HG02840 (cell line): Measurements from ENCODE around the gene NPC2.
"Not testable (repeated sequence)": the region's sequence is repeated elsewhere in the genome, so short reads cannot be mapped to it uniquely, and the experiment has no call there.

Experiments
- ATAC-seq: cut with Tn5 transposase; IDR thresholded peaks from one replicate; pipeline ENCODE4 v1.9.1; 2021; ENCODE audit warnings: mild to moderate bottlenecking, moderate library complexity, moderate number of reproducible peaks; ENCODE audit not compliant: unreplicated experiment, low FRiP score

The NPC2 gene

DNA sequence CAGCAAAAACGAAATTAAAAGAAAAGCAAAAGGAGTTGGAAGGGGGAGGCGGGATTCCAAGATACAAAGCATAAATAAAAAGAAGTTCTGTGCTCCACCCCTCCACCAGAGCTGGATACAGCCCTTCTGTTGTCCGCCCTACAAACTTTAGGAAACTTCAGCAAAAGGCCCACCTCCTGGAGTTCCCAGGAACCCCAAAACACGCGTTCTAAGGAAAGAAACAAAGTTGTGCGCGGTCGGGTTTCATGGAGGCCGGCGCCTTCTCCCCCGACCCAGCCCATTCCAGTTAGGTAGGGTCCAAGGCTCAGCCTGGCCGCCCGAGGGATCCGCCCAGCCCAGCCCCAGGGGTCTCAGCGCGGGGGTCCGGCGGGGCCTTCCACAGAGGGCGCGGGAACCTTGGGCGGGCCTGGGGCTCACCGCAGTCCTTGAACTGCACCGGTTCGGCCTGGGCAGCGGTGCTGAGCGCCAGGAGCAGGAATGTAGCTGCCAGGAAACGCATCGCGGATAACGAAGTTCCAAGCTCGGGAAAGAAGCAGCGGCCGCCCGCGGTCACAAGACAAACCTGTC lies at the start of gene NPC2:
Gene NPC2, minus strand, starts transcription at position 530 of the 567 bp plus-strand sequence. Its CDS starts 31 bp downstream, at position 499.
- ATAC-seq: peak; percentile 24

DNA sequence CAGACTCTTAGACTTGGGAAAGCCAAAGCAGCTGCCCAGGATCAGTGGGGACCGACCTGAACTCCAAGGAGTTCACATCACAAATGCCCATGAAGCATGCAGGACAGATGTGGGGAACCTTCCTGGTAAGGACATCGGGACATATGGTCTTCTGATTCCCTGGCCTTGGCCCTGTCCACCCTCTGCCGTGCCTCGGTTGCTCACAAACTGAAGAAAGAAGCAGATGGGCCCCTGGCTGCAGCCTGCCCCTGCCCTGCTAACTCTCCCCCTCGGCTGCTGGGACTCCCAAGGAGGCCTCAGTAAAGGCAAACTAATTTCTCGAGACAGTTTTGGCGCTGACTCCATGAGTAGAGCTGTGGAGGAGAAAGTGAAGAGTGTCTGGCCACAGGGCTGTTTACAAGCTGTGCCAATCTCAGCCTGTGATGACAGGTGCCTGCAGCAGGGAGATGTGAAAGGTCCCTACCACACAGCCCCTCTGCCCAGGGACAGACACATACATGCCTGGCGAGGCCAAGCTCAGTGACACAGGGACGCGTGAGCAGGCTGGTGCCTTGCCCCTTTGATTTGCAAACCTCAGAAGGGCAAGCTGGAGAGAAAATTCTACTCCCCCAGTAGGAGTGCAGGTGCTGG lies 49.1 kb upstream of the NPC2 start:
- no peak for ATAC-seq

DNA sequence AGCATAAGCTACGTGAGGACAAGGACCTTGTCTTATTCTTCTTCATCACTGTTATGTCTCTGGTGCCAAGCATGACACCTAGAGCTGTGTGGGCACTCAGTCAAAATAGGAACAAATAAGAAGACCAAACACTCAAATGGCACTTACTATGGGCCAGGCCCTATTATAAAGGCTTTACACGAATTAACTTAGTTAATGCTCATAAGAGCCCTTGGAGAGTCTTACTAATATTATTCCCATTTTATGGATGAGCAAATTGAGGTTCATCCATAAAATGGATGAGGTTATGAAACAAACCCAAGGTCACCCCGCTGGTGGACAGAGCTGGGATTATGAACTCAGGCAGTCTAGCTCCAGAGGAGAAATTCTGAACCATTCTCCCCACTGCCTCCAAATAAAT lies 48.1 kb upstream of the NPC2 start:
- no peak for ATAC-seq

DNA sequence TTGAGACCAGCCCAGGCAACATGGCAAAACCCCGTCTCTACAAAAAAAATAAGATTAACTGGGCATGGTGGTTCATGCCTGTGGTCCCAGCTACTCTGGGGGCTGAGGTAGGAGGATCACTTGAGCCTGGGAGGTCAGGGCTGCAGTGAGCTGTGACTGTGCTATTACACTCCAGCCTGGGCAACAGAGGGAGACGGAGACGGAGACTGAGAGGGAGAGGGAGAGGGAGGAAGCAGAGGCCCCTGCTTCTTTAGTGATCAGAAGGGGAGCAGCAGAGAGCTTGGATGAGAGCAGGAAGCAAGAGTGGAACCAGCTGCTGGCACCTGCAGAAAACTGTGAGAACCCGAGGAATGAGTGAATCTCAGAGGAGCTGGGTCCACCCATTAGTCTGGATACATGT lies 46.4 kb upstream of the NPC2 start:
- no peak for ATAC-seq

DNA sequence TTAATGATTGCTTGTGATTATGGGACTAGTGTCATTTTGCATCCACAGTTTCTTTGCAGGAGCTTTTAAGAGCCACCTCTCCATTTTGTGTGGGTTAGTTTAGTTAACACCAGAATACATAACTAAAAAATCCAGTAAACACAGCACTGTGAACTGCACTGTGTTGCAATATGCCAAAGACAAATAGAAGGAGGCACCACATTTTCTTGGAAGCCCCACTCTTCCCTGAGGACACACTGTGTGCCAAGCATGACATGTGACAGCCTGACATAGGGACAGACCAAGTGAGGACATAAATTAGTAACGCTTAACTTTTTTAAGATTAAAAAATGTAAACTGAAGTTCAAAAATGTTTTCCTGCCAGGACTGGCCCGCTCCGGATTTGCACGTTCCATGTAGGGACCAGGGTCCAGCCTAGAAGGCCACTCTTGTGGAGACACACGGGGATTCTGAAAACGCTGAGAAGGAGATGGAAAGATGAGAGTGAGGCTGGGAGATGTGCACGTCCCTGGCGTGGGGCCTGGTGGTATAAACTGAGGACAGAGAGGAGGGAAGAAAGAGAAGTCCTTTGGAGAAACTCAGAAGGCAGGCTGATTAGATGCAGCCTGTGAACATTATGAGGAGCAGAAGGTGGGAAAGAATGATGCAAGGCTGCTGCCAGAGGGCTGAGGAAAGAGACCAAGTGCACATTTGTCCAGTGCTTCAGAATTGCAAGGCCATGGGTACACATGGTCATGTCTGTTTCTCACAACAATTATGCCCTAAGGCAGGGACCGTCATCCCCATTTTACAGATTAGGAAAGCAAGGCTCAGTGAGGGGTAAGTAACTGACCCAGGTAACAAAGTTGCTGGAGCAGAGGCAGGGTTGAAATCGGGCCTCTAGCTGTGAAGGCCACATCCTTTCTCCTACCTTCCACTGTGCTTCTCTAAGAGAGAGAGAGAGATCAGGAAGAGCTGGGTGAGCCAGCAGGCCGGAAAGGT lies 45.6 kb upstream of the NPC2 start:
- no peak for ATAC-seq

DNA sequence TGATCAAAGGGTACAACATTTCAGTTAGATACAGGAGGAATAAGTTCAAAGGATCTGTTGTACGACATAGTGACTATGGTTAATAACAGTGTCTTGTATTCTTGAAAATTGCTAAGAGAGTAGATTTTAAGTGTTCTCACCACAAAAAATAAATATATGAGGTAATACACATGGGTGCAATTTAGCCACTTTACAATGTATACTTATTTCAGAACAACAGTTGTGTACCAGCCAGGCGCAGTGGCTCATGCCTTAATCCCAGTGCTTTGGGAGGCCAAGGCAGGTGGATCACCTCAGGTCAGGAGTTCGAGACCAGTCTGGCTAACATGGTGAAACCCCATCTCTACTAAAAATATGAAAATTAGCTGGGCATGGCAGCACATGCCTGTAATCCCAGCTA lies 43.2 kb upstream of the NPC2 start:
- not testable (repeated sequence) for ATAC-seq

DNA sequence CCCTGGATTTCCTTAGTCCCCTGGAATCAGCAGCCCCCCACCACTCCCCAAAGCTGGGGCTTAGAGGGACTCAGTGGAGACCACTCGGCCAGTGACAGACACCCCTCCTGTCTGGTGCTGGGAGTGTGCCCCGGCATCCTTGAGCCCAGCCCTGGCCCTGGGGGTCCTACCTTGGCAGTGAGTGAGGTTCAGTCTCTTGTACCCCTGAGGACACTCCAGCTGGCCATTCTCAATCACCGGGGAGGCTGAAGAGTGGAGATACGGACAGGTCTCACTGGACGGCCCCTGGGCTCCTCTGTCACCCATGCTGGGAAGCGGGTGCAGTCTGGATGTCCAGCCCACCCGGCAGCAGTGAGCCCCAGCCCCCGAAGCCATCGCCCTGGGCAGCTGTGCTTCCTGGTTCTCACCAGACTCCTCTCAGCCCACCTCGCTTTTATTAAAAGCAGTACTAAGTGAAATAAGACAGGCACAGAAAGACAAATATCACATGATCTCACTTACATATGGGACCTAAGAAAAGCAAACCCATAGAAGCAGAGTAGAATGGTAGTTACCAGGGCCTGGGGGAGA lies 42.7 kb upstream of the NPC2 start:
- ATAC-seq: no peak

DNA sequence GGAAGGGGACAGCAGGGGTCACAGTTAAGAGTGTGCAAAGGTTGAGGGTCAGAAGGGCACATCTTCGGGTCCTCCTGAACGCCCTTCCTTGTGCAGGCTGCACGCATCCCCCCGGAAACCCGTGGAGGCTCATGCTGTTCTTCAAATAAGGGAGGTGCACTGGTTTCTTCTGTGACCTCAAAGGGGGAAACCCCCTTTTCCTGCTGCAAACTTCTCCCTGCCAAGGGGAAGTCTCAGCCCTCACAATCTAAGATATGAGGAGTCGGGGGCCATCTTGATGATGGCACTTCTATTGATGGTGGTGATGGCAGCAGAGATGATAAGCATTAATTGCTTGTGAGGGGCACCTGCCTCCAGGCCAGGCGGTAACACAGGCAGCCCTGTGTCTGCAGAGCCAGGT lies 40.5 kb upstream of the NPC2 start:
- ATAC-seq: no peak

DNA sequence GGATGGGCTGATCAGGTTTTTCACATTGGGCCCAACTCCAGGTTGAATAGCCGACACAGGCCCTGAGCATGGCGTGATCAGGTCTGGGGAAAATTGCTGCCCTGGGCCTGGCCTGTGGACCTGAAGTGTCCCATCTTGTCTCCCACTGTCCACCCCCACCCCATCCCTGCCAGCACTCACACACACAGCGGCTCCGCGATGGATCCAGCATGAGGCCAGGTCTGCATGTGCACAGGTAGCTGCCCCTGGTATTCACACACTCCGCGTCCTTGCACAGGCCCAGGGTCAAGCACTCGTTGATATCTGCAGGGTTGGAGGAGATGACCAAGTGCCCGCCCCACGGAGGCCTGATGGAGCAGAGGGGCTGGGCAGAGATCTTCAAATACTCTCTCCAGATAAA lies 39.1 kb upstream of the NPC2 start:
- ATAC-seq: no peak

DNA sequence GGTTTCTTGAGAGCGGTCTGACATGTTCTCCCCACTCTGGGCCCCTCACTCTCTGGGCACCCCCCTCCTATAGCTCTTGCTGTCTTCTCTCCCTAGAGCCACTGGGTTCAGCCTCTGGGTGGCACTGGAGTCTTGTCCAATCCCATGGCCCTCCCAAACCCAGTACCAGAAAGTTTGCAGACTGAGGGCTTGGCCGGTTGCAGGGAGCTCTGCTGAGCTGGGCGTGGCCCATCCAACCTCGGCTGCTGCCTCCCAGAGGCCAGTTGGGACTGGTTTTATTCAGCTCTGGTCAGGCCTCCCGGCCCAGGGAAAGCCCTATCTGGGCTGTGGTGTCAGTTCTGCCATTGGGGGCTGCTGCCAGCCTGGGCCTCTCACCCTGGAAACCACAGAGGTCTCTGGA lies 38.4 kb upstream of the NPC2 start:
- ATAC-seq: no peak

DNA sequence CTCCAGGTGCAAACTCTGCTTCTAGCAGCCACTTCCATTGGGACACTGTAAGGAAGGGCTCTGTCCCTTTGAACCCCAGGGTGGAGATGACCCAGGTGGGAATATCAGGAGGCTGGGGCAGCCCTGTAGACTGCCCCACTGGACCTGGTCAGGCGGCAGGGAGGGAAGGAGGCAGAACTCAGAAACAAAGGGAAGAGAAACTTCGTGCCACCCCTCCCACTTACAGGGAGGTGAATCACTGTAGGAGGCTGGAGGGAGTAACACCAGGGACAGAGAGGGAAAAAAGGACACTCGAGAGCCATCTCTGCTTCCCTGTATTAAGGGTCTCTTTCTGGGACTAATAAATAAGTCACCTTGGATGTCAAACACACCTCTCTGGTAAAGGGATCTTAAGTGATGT lies 37.9 kb upstream of the NPC2 start:
- ATAC-seq: no peak

DNA sequence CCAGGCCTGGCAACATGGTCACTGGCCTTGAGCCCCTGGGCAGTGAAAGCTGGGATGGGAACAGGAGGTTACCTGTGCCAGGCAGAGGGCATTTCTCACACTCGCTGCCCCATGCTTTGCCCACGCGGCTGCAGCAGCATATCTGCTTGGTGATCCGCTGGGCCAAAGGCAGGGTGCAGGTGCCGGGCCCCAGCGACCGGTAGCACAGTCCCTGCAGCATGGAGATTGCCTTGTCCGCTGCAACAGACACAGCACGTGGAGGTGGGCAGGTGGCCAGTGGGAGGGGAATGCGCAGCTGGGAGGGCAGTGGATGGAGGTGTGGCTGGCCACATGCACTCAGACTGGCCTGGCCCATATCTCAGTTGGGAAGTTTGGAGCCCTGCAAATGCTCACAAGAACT lies 35.8 kb upstream of the NPC2 start:
- no peak for ATAC-seq

DNA sequence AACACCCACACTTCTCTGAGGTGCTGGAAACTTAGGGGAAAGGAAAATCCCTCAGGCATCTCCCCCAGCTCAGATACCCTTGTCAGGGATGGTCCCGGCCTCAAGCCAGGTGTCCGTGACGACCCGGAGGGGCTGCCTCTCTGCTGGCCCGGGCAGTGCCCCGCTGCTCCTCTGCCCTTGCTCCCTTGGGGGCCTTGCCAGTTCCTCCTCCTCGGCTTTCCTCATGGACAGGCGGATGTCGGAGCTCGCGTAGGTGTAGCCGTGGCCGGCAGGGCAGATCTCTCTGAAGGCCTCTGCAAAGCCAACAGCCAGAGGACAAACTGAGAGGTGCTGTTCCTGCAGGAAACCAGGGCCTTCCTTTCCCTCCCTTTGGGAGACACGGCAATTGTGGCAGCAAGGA lies 35.3 kb upstream of the NPC2 start:
- no peak for ATAC-seq

DNA sequence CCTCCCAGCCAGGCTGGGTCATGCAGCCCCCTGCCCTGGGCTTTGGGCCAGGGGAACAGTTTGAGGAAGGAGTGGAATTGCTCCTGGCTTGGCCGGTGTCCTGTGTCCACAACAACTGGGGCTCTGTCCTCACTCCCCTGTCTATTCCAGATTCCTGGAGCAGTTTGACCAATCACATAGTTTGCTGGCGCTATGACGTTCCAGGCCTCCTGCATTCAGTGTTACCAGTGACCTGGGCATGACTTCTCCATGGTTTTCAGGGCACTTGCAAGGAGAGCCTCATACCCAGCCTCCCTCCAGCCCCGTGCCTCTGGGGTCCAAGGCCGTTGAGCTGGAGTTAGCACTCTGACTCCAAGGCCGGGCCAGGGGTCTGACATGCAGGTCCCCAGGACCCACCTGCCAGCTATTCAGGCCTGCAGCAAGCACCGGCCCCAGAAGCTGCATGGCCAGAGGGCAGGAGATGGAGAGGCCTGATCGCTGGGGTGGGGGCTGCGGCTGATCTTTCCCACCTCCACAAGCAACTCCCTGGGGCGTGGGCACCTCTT lies 34.7 kb upstream of the NPC2 start:
- no peak for ATAC-seq

DNA sequence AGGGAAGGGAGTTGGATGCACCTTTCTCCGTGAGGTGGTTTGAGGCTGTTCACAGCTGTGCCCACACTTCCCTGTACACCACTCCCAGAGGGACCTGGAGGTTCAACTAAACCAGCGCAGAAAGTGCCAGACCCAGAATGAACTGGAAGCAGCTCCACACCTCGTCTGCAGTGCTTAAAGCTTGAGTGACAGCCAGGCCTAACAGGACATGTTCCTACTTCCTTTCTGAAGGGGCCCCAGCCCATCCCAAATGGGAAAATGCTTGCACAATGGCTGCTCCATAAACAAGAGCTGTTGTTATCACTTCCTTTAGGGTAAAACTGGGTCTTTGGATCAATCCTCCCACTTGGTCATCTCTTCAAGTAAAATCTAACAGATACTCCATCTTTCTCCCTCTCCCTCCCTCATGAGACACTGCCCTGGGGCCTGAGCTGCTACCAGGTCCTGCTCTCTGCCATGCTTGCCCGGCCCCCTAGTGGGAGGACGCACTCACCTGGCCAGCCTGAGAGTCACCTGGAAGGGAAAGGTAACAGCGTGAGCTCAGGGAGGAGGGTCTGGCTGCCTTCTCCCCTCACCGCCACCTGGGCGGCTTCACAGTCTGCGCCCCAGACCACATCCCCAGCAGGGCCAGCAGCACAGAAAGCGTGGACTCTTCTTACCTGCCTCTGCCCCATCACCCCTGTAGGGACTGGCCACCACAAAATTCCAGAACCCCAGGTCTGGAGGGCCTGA lies 33.9 kb upstream of the NPC2 start:
- ATAC-seq: no peak

DNA sequence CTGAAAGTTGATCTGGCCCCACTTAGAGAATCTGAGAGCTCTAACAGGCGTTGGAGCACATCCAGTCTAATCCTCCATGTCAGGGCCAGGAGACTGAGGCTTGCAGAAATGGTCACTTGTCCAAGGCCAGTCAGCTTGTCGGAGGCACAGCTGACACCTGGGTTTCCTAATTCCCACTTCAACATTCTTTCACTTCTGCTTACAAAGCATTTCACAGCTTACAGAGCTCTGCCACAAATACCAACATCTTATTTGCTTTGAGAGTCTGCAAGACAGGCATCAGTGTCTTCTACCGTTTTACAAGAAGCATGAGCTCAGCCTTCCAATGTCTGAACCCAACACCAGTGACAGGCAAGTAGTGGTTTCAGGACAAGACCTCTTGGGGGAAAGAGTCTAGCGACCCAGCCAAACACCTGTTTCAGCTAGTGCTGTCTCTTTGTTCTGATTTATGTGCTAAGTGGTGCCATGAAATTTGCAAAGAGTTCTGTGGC lies 32.3 kb upstream of the NPC2 start:
- ATAC-seq: no peak

DNA sequence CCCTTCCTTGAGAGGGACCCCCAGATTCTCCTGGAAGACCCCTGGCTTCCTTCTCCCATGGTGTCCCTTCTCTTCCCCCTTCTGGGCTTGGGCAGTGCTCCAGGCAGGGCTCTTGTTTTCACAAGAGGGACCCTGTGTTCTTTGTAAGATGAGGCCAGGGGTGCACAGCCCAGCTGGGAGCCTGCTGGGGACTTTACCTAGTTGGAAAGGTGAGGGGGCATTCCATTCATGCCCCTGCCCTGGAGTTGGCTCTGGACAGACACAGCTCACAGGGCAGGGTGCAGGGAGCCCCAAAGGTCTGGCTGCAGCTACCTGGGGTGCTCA lies 31.7 kb upstream of the NPC2 start:
- ATAC-seq: no peak

DNA sequence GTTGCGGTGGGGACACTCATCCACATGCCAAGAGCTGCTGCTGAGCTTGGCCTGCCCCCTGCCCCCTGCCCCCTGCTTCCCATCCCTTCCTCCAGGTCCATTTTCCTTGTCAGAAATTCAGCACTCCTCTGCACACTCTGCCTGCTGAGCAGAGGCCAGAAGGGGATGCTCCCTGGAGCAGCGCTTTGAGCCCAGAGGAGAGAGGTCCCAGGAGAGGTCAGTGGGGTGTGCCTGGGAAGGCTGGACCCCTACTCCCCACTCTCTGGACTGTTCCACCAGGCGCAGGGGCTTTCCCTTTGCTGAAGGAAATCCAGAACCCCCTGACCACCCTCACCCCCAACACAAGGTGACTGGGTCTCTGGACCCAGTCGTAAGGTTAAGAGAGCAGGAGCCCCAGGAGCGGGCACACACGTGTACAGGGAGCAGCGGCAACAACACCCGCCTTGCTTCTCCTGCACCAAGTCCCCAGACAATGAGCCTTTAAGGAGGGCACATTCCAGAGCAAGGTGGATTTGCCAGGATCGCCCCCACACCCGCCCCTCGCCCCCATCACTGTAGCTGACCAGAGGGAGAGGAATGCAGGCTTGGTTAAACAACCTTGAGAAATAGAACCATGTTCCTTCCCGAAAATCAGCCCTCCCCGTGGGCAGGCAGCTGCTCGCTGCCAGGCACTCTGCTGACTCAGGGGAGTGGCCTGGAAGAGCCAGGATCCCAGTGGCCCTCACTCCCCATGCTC lies 31.1 kb upstream of the NPC2 start:
- no peak for ATAC-seq

DNA sequence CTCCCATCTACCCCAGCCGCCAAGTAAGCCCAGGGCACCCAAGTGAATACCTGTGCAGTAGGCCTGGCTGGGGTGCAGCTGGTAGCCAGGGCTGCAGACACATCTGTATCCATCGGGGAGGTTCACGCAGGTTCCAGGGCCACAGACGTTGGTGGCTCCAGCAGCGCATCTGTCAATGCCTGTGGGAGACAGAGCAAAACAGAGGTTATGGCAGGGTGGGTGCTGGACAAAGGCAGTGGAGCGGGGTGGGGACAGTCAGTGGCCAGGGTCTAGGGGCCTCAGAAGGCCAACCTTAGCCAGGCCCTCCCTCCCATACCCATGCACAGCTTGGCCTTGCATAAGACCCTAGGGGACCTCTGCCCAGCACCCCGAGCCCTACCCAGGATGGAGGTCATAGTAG lies 29.6 kb upstream of the NPC2 start:
- no peak for ATAC-seq

DNA sequence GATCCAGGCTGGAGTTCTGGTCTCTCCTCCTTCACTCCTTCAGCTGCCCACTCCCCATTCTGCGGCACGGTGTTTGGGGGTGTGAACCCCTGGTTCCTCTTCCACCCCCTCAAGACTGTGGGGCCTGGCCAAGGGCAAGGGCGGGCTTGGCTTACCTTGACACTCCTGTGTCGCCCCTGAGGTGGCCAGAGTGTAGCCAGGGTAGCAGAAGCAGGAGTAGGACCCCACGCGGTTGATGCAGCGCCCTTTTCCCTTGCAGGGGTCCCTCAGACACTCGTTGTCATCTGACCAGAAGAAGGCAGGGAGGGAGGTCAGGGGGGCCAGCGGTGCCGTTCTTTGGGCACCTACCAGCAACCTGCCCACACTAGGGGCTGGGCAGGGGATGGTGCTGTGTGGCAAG lies 28.7 kb upstream of the NPC2 start:
- no peak for ATAC-seq
